Heart left ventricle (tissue), 13 donors: Measurements from ENCODE around the gene ZNG1B.
"Not testable (repeated sequence)": the region's sequence is repeated elsewhere in the genome, so short reads cannot be mapped to it uniquely, and the experiment has no call there.

ENCODE experiments used
- POLR2A ChIP-seq, 2 donors: fragments of 450-650 bp; IDR thresholded peaks; one replicate each; pipeline ENCODE4 v1.6.1; 2017; ENCODE audit warnings: antibody characterized with exemption in 2 of 2, mild to moderate bottlenecking in 2 of 2, moderate library complexity in 2 of 2
- TF ChIP-seq, protein P1 (sequence below), 12 donors: fragments of 200-600 bp; sonication (generic) in 4 of 12; IDR thresholded peaks; one replicate each; pipeline versions ENCODE4 v1.5.0 to v1.8.0; 2018 to 2022; ENCODE audit warnings: antibody characterized with exemption in 12 of 12, mild to moderate bottlenecking in 5 of 12
- donor health status: ischemic (EF 13 %, LVEDD 7.1; RV severe dilation, severe dysfunction).
- donor health status: DM: no; HTN: yes; CAD: no.
- donor health status: DM: no; HTN: no; CAD: no.
- donor health status: ischemic (EF 25% LVEDD 6.9; RV normal size, moderate dysfunction).
- donor health status: ischemic (EF 25% LVEDD 5.7; RV mildly dilated, moderate dysfunction).
- donor health status: ischemic (EF 35%, LVEDD 5.7; RV mildly dilated, moderate dysfunction).
- donor health status: nonischemic (EF 11% LVEDD 7.7; RV severe dilation, severe dysfunction).
- donor health status: DM: yes; HTN: yes; CAD: no.
- donor health status: PGD.
- donor health status: ischemic (EF 29% LVEDD 5.4; RV normal size, mild dysfunction).
- donor health status: nonischemic (EF 23%, LVEDD 6.1; RV moderate dilation, normal function).

DNA sequence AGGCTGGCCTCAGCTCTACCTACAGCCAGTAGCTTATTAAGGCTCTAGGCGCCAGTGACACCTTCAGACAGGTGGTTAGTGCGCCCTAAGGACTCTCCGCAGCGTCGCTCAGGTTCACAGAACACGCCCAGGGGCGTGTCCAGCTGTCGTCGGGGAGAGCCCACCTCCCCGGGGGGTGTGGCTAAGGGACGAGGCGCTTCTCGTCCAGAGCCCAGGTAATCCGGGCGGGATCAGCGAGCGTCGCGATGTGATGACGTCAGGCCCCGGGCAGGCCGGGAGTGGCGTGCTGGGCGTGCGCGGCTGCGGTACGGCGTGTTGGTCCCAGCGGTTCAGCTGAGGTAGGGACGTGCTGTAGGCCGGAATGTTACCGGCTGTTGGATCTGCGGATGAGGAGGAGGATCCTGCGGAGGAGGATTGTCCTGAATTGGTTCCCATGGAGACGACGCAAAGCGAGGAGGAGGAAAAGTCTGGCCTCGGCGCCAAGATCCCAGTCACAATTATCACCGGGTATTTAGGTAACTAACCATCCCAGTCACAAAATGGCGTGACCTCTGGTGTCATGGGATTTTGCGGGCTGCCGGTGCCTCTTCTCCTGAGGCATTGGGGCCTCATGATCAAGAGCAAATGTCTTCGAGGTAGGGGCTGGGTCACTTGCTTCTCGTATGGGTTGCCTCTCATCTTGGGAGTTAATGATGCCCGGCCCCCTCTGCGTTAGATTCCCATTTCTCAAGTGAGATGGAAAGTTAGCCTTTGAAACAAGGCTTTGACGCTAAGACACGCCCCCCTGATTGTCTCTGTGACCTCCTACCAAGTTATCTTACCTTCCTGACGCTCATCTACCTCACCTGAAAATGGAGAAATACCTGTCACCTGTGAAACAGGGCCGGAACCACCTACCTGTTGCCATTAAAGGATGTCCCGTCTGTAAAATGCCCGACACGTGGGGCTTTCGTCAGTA is at the start of gene ZNG1B:
- not testable (repeated sequence) for TF ChIP-seq POLR2A (IDR thresholded peaks at IDR 0.05)
- TF ChIP-seq, protein P1, sequence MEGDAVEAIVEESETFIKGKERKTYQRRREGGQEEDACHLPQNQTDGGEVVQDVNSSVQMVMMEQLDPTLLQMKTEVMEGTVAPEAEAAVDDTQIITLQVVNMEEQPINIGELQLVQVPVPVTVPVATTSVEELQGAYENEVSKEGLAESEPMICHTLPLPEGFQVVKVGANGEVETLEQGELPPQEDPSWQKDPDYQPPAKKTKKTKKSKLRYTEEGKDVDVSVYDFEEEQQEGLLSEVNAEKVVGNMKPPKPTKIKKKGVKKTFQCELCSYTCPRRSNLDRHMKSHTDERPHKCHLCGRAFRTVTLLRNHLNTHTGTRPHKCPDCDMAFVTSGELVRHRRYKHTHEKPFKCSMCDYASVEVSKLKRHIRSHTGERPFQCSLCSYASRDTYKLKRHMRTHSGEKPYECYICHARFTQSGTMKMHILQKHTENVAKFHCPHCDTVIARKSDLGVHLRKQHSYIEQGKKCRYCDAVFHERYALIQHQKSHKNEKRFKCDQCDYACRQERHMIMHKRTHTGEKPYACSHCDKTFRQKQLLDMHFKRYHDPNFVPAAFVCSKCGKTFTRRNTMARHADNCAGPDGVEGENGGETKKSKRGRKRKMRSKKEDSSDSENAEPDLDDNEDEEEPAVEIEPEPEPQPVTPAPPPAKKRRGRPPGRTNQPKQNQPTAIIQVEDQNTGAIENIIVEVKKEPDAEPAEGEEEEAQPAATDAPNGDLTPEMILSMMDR (IDR thresholded peaks at IDR 0.05): not testable (repeated sequence)
